Astrocyte (in vitro differentiated cells and primary cell): ENCODE measurements around the gene GLRX5.

Experiments
- EZH2 ChIP-seq: IDR thresholded peaks from 2 replicates; pipeline ENCODE4 v1.6.1; 2012; ENCODE audit warnings: mild to moderate bottlenecking, low read length, inconsistent platforms; ENCODE audit not compliant: insufficient read depth
- TF ChIP-seq, protein P1 (sequence below): IDR thresholded peaks from 2 replicates; pipeline ENCODE4 v1.5.1; 2011; ENCODE audit warnings: low read depth, mild to moderate bottlenecking, inconsistent platforms, low read length, moderate library complexity; ENCODE audit not compliant: insufficient read depth

DNA sequence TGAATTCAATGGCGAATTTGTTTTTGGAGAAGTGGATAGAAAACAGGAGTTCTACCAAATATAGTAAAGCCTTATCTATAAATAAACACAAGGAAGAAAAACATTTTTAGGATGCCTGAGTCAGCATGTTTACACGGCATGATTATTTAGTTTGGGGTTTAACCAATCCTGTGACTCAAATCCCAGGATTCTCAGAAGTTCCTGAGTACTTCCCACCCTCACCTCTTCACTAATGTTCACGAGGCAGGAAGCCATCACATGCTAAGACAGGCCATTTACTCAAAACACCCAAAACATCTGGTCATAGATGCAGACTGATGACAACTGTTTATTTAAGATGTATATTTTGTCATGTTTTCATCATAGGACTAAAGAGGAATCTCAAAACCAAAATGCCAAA is 3.4 kb upstream of the GLRX5 start:
- TF ChIP-seq, protein P1, sequence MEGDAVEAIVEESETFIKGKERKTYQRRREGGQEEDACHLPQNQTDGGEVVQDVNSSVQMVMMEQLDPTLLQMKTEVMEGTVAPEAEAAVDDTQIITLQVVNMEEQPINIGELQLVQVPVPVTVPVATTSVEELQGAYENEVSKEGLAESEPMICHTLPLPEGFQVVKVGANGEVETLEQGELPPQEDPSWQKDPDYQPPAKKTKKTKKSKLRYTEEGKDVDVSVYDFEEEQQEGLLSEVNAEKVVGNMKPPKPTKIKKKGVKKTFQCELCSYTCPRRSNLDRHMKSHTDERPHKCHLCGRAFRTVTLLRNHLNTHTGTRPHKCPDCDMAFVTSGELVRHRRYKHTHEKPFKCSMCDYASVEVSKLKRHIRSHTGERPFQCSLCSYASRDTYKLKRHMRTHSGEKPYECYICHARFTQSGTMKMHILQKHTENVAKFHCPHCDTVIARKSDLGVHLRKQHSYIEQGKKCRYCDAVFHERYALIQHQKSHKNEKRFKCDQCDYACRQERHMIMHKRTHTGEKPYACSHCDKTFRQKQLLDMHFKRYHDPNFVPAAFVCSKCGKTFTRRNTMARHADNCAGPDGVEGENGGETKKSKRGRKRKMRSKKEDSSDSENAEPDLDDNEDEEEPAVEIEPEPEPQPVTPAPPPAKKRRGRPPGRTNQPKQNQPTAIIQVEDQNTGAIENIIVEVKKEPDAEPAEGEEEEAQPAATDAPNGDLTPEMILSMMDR, result no peak
- TF ChIP-seq EZH2, result no peak
